Stimulated activated CD8-positive, alpha-beta memory T cell treated with anti-CD3 and anti-CD28 coated beads, Interleukin-7, amount 100 ng/mL, for 48 hours (primary cell): ENCODE data around the gene SERPINA5.
A peak's percentile ranks its signal among the peaks of the same experiment; 100 is the strongest.

Experiments
- DNase-seq, 2 donors: peaks; one replicate each; pipeline ENCODE4 v3.0.0-alpha.2; 2020; ENCODE audit warnings: low read depth in 1 of 2; ENCODE audit errors: extremely low read depth in 1 of 2

The SERPINA5 gene

DNA sequence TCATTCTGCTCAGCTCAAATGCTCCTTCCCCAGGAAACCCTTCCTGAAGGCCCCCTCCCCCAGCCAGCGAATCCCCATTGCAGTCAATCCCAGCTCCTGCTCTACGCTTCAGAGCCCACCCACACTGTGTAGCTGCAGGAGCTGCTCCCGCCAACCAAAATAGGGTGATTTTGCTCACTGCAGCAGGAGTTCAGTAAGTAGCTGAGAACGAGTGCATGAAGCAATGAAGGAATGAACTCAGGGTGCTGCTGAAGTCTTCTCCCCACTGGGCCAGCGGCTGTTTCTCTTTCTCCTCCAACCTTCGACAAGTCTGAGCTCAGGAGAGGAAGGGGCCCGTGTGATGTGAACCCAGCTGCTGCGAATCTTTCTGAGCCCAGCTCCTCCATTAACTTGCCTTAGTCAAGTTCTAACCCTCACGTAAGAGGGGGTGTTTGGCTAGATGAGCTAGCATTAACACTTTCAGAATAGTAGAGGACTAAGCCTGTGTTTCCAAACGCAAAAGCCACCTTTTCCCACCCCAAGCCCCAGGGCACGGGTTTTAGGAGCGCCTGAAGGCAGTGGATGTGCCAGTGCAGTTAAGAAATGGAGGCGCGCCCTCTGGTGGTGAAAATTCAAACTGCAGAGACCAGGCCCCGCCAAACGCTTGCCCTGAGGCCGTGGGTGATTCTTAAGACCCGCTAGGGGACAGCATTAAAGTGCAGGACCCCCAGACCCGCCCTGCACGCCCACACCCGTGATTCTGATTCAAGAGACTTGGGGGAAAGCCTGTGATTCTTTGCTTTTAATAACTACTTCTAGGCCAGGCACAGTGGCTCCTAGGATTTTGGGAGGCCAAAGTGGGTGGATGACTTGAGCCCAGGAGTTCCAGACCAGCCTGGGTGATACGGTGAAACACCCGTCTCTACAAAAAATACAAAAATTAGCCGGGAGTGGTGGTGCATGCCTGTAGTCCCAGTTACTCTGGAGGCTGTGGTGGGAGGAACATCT is 31.9 kb upstream of the SERPINA5 start:
- peak; percentile 9 to 22 for DNase-seq

DNA sequence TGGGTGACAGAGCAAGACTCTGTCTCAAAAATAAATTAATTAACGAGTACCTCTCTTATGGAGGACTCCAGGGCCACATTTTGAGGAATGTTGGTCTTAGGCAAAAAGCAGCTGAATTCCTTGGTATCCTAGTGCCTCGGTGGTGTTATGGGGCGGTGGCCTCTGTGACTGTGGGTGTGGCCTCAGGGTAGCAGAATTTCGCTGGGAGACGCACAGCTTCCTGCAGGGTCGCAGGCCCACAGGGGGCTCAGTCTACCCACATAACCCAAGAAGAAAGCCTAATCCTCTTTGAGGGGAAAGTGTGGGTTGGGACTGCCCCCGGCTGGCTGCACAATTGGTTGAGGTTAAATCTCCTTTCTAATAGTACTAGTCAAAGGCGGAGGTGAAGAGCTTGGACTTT is 31.2 kb upstream of the SERPINA5 start:
- DNase-seq = no peak

DNA sequence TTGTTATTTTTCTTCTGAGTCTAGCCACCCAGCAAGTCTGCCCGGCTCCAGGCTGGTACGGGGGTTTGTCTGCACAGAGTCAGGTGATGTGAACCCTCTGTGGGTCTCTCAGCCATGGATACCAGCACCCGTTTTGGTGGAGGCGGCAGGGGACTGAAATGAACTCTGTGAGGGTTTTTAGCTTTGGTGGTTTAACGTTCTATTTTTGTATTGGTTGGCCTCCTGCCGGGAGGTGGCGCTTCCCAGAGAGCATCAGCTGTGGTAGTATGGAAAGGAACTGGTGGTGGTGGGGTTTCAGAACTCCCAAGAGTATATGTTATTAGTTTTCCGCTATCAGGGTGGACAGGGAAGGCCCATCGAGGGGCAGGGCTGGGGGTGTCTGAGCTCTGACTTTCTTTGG is 25.2 kb upstream of the SERPINA5 start:
- no peak for DNase-seq

DNA sequence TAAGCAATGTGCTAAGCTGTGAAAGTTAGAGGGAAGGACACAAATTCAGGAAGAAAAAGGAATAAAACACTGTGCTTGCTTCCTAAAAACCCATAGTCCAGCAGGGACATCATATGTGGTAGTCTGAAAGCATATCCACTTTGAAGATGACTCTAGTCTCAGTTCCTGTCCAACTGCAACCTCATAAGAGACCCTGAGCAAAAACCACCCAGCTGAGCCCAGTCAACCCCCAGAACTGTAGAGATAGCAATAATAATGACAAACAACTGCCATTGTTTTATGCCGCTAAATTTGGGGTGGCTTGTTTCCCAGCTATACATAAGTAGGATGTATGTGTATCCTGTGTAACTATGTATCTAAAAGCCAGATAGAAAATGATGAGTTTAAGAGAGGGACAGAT is 23.9 kb upstream of the SERPINA5 start:
- DNase-seq = no peak

DNA sequence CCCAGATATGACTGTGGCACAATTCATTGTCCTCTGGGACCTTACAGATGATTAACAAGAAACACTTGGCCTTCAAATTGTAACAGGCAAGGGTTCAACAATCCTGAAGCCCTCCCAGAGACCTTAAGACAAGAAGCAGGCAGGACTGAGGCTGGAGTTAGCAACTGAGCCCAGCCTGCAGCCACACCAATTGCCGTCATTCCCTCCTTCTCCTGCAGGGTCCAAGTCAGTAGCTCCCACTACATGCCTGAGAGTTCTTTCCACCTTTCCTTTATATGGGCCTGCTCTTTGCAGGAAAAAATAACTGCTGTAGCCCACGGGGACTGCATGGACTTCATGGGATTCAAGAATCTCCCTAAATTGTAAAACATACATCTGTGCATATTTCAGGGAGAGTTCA is 22.4 kb upstream of the SERPINA5 start:
- no peak for DNase-seq

DNA sequence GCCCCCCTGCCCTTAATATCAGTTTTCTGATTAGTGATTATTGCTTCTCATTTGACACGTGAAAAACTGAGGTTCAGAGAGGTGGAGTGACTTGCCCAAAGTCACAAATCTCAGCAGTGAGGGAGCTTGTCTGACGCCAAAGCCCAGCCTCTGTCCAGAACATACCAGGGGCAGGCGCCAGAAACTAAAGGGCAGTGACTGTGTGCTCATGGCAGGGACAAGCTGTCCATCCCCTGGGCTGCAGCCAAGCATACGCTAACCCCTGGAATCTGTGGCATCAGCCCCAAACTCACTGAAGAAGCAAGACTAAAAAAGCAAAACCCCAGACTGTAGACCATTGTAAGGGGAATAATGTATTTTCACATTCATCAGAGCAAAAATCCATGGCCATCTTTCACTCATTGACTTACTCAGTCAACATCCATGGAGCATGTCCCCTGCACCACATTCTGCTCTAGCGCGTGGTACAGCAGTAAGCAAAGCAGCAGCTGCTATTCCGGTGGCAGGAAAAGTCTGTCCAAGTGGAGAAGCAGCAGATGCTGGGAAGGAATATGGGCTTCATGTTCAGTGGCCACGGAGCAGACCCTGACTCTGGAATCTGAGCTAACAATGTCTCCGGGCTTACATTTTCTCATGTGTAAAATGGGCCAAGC is 21.5 kb upstream of the SERPINA5 start:
- DNase-seq = no peak

DNA sequence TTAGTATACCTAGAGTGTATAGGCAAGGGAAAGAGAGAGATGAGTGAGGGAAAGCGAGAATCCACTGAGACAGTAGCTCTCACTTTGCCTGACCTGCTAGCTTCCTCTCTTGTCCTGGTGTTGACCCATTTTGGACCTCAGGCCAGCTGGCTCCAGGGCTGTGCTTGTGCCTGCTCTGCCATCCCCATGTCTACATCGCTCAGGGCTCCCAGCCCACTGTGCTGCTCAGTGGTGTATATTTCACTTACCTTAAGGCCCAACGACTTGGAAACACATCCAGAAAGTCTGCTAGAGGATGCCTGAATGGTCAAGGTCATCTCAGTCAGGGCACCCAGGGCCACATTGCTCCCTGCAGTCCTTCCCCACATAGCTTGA is 20.9 kb upstream of the SERPINA5 start:
- DNase-seq = no peak

DNA sequence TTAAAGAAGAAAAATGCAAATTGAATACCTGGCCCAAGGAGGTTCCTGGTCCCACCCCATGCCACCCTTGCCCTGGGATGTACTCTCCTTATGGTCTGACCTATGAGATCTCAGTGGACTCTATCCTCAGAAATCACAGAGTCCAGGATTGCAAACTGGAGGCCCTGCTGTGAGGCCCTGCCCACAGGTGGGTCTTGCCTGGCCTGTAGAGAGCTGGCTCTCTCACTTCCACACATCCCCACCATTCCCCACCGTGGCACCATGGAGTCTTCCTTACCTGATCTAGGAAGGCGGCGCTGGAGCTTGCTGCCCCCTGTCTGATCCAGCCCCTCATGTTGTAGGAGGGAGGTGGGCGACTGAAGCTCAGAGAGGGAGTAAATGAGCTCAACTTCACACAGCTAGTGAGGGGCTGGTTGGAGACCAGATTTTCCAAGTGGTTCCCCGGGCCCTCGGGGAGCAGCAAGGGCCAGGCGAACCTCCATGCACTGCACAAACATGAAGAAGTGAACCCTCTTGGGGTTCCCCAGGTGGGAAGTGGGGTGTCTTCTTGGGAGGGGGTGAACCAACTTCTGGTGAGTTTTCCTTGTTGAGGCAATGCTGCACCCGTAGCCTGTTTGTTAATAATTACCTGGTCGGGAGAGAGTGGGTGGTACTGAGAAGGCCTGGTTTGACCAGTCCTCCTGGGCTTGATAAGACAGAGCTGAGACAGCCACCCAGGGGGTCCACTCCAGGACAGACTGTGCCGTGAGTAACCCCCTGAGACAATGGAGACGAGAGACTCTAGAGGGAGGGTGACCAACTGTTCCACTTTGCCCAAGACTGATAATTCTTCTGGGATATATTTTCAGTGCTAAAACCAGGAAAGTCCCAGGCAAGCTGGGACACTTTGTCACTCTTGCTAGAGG is 20.2 kb upstream of the SERPINA5 start, which contains the start of gene SERPINA4:
Gene SERPINA4 (plus strand): TSS at position 692 of the 905 bp plus-strand sequence. CDS start 2,041 bp downstream, outside the sequence.
- no peak for DNase-seq

DNA sequence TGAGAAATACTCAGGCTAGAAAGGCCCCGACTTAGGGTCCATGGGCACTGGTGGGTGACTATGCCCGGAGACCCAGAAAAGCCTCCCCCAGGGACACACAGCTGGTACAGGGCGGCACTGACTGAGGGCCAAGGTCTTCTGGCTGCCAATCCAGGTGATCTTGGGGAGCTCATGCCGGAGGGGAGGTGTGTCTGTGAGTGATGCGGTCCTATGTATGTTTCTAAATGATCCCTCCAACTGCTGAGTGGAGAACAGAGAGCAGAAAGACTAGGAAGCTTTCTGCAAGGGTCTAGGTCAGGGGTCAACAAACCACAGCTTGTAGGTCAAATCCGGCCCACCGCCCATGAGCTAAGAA is 19.6 kb upstream of the SERPINA5 start:
- DNase-seq = no peak

DNA sequence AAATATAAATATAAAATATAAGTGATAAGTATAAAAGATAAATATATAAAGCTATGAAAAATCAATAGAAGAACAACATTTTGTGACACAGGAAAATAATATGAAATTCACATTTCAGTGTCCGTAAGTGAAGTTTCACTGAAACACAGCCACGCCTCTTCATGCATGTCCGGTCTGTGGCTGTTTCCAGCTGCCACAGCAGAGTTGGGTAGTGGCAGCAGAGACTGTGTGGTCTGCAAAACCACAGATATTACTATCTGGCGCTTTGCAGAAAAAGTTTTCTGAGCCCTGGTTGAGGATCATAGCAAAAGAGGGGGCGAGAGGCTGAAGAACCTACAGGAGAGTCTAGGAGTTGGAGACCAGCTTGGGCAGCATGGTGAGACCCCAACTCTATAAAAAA is 19.2 kb upstream of the SERPINA5 start:
- no peak for DNase-seq

DNA sequence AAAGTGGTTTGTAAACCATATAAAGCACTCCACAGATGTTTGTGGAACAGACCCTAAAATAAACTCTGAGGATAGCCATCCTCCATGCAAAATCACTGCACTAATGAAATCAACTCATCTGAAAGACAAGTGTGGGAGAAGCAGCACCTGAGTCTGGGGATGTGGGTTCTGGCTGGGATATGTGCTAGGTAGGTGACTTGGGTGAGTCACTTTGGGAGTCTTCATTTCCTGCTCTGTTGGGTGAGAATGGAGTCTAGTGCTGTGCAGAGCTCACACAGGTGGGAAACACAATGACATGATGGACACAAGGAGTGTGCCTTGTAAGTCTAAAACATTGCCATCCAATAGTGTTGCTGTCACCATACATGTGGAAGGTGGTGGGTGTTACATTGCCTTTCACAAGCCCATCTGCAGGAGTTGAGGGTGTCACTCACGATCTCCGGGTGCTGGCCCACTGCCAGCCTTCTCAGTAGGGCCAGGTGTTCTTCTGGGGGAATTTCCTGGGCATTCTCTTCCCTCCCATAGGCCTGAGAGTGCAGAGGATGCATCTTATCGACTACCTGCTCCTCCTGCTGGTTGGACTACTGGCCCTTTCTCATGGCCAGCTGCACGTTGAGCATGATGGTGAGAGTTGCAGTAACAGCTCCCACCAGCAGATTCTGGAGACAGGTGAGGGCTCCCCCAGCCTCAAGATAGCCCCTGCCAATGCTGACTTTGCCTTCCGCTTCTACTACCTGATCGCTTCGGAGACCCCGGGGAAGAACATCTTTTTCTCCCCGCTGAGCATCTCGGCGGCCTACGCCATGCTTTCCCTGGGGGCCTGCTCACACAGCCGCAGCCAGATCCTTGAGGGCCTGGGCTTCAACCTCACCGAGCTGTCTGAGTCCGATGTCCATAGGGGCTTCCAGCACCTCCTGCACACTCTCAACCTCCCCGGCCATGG is 18.0 kb upstream of the SERPINA5 start:
- DNase-seq = no peak

DNA sequence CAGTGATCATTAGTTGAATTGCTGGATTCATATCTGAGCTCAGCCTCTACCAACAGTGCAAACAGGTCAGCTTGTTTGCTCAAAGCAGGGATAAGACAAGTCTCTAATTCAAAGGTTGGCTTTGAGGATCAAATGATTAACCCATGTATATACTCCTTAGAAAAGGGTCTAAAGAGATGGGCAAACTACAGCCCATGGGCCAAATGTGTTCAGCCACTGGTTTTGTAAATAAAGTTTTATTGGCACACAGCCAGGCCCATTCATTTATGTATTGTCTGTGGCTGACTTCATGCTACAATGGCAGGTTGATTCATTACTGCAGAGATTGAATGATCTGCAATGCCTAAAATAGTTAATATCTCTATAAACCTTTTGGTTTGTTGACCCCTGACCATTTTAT is 16.8 kb upstream of the SERPINA5 start:
- no peak for DNase-seq

DNA sequence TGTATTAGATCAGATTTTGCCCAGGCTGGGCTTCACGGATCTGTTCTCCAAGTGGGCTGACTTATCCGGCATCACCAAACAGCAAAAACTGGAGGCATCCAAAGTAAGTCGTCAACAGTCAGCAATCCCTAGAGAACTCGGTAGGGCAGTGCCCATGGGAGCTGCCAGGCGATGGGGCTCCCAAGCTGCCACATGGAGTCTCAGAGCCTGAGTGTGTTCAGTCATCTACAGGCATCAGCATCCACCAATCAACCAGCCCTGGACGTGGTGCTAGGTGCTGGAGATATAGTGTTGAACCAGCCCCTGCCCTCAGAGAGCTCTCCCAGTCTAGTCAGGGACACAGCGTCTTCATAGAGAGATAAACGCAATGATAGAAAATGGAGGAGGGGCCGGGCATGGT is 13.0 kb upstream of the SERPINA5 start:
- no peak for DNase-seq

DNA sequence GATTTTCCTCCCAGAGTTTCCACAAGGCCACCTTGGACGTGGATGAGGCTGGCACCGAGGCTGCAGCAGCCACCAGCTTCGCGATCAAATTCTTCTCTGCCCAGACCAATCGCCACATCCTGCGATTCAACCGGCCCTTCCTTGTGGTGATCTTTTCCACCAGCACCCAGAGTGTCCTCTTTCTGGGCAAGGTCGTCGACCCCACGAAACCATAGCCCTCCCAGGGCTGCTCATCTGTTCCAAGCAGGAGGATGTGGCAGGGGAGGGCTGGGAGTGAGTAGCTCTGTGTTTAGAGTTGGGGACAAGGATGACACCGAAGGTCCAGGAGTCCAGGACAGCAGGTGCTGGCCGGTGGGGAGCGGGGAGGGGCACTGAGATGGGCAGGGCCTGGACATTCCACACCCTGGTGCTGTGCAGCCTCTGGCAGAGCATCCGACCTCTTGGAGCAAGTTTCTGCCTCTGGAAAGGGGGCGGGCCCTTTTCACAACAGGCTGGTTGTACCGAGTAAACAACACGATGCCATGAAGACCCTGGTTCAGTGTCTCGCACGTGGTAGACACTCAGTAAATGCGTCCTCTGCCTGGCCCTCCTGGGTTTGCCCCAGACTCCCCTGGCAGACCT is 11.7 kb upstream of the SERPINA5 start:
- DNase-seq = no peak

DNA sequence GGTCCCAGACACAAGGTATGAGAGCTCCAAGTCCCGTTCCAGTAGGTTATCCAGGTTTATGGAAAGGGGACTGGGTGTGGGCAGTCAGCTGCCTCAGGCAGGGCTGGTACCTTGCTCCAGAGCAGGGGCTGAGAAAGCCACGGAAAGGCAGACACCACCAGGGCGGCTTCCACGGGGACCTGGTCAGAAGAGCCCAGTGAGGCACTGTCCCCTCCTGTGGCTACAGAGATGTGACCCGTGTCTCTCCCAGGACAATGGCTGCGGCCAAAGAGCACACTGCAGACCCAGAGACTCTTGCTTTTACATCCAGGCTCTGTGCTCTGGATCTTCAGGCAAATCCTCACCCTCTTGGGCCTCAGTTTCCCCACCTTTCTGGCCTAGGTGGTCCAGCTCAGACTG is 11.2 kb upstream of the SERPINA5 start:
- DNase-seq = no peak

DNA sequence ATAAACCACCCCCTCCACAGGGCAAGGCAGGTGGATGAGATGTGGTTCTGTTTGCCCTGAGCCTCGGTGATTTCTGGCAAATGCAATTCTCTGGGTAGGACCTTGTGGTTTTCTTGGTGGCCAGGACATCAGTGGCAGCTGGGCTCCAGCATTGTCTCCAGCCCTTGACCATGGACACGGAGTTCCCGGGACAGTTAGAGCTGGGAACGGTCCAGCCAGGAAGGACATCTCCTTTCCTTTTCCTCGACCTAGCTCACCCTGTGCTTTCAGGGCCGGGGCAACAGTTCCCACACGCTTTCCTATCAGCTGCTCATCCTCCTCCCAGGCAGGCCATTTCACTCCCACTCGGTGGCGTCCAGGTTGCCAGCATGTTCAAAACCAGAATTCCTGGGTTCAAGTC is 10.8 kb upstream of the SERPINA5 start:
- no peak for DNase-seq

DNA sequence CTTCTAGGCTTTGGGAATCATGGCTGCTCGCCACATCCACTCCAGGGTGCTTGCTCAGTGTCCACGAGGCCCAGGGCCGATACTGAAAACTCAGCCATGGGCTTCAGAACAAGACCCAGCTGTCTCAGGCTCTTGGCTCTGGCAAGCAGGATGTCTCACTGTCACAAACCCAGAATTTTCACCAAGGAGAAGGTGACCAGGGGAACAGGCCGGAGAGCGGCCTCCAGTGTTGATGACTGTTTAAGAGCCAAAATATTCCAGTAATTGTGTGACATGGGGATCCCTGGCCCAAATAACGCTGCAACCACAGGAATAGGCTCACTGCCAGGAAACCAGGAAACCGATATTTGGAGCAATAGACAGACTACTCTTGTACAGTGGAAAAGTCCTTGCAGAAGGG is 9.8 kb upstream of the SERPINA5 start:
- no peak for DNase-seq

DNA sequence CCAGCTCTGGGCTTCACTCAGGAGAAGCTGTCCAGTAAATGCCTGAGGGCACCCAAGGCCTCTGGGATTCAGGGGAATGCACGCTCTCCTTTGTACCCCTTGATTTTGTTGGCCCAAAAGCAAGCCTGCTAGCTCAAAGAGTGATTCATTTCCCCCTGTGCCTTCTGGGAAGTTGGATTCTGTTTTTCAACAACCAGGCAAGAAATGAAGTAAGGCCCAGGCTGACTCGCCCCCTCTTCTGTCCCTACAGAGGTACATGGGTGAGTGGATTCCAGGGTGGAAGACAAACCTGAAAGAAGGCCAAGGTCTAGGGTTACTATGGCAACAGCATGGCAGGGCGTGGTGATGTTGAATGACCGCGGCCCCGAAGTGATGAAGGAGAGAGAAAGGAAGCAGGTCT is 9.3 kb upstream of the SERPINA5 start:
- no peak for DNase-seq

DNA sequence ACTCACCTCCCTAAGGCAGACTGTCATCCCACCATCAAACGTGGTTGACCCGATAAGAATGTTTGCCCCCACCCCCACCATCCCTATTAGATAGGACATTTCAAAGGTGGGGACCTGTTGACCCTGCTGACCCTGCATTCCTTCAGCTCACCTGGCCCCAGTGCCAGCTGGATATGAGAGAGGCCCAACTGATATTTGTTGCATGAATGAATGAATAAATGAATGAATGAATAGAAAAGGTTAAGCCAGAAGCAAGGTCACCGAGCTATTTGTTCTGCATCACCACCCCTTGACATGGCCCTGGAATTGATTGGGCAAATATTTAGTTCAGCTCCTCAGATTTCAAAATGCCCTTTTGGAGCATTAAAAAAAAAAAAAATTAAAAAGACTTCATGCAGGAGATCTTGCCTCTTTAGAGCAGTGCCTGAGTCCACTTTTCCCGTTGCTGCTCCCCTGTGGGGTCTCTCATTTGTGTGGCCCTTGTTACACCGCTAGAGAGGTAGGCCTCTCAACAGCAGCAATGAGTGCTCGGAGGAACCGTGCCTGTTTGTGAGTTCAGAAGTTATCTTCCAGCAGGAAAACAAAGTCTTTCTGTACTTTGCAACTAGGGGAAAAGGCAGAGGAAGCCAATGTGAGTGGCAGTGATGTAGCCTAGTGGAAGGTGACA is 8.5 kb upstream of the SERPINA5 start:
- no peak for DNase-seq
